ENCODE data around the gene CD109. TPM values are rescaled to one million over a fixed set of nuclear protein-coding genes. Genes with fewer than 3 reads are reported as not detected.

CD109 gene
- total RNA-seq (2012; rRNA removed) (5.0 and 7.2 TPM in 2 replicates), polyA plus RNA-seq (2012; rRNA removed) (2.6 and 3.6 TPM in 2 replicates), Bru-seq, nascent RNA (percentile 62 among the genes with signal in this experiment), BruChase-seq, experiment 1, labeled RNA remaining after a 6-hour chase (percentile 62 among the genes with signal in this experiment), BruChase-seq, experiment 2, labeled RNA remaining after a 2-hour chase (percentile 68 among the genes with signal in this experiment)
- 0.88 and 1.2 TPM in 2 replicates for polyA plus RNA-seq (2012; cell fraction: cytosol; rRNA removed)
- 0.77 and 3.6 TPM in 2 replicates for polyA plus RNA-seq (2012; cell fraction: nucleus; rRNA removed; ENCODE audit: low replicate concordance)
- long read RNA-seq, full-length matches to known transcripts, result 3 of 10 reads
- long read RNA-seq, partial matches to known transcripts, result 4 of 10 reads
- long read RNA-seq, other reads (novel, unspliced or antisense), result 3 of 10 reads

GRCh38 chr6:73695619-73696421 lies at the start of gene CD109:
Gene CD109 (plus strand): TSS chr6:73696203. CDS start chr6:73696216, 13 bp downstream.
- Histone ChIP-seq H2BK20ac (ENCODE audit: low read depth, low read length) (peak within 1 kb of the TSS; percentile 72; the same call in 1 of the 2 replicates), H2BK5ac (ENCODE audit: low read depth, low read length, poor library complexity, severe bottlenecking) (peak within 1 kb of the TSS; percentile 79), H4K8ac (ENCODE audit: low read depth in 2 of 2, low read length in 2 of 2) (peak within 1 kb of the TSS; percentile 62 to 89), H2AK5ac (ENCODE audit: low read depth, low read length) (peak within 1 kb of the TSS; percentile 15; the same call in 1 of the 2 replicates), H2BK15ac (ENCODE audit: low read depth, low read length) (peak within 1 kb of the TSS; percentile 81), H2AFZ (replicated peaks; ENCODE audit: low read length, poor library complexity) (peak within 1 kb of the TSS; percentile 95), H3K4me1 (ENCODE audit: control insufficient read depth, insufficient read depth, low read length) (peaks cover 6% of the 10 kb centered on the region), H3K56ac (ENCODE audit: extremely low read depth, insufficient read depth, low read length) (peak within 1 kb of the TSS; percentile 73), H4K20me1 (ENCODE audit: insufficient read depth, low read length) (no peaks in the 10 kb centered on the region), H2BK120ac (ENCODE audit: low read depth, low read length) (peak within 1 kb of the TSS; percentile 92), H3K18ac (ENCODE audit: low read depth, low read length) (peak within 1 kb of the TSS; percentile 90), H3K4me2 (ENCODE audit: low read depth, low read length) (peak within 1 kb of the TSS; percentile 96), H3K9me1 (ENCODE audit: insufficient read depth, low read length) (peaks cover 9% of the 10 kb centered on the region), H2AK9ac (replicated peaks; ENCODE audit: low read depth, low read length, poor library complexity) (peak within 1 kb of the TSS; percentile 35), H3K9me3 (ENCODE audit: control insufficient read depth, insufficient read depth, low read length) (no peaks in the 10 kb centered on the region), H3K14ac (replicated peaks; ENCODE audit: low read depth, low read length) (peak within 1 kb of the TSS; percentile 88), H3K9ac (ENCODE audit: low read depth, low read length) (peak within 1 kb of the TSS; percentile 79), H3K23ac (ENCODE audit: low read depth, low read length) (peak within 1 kb of the TSS; percentile 94), H3K27me3 (ENCODE audit: control insufficient read depth, insufficient read depth, low read length) (no peaks in the 10 kb centered on the region), H3K79me1 (ENCODE audit: low read depth in 1 of 2, low read length in 2 of 2) (peaks cover 15 to 36% of the 10 kb centered on the region in 2 experiments), H4K5ac (ENCODE audit: low read depth, low read length) (peak within 1 kb of the TSS; percentile 97), H4K91ac (ENCODE audit: insufficient read depth, low read depth, low read length) (peak within 1 kb of the TSS; percentile 83), H3K36me3 (ENCODE audit: control insufficient read depth, insufficient read depth, low read length) (no peaks in the 10 kb centered on the region), H3K4ac (ENCODE audit: low read depth, low read length) (peak within 1 kb of the TSS; percentile 89), H3K27ac (ENCODE audit: insufficient read depth, low read length) (peak within 1 kb of the TSS; percentile 71), H3K4me3 (ENCODE audit: insufficient read depth, low read depth, low read length) (peak within 1 kb of the TSS; percentile 74)
- DNase-seq (peak; percentile 73), ATAC-seq (ENCODE audit: low read depth) (peak; percentile 81)
- CTCF ChIA-PET, result interaction anchor here (0.7 to 1.0 kb wide), 2 partner anchors 27 to 192 kb away, joined by 3 to 5 read pairs; no protein-coding TSS in a partner anchor
- dilution Hi-C loops (cut with HindIII; ENCODE audit: low sequenced_read_pairs, unreplicated experiment) (no loop called here), intact Hi-C loops (cut with micrococcal nuclease) (no loop called here), in situ Hi-C loops (cut with MboI; ENCODE audit: low sequenced_read_pairs) (no loop called here)
- WGBS, 2 experiments (ENCODE audit: extremely low coverage in 2 of 2, insufficient read length in 1 of 2), result no CpG with 5 or more reads among the region's 61 CpGs
- BruUV-seq (replicated peaks), result no TSS peak
- POLR2A ChIA-PET (ENCODE audit: unreplicated experiment), result no interaction called here
- TF ChIP-seq BHLHE40 (IDR thresholded peaks at IDR 0.05; ENCODE audit: low read depth, low read length) (peak; percentile 13; the same call in 1 of the 2 replicates), RCOR1 (IDR thresholded peaks at IDR 0.05; ENCODE audit: insufficient replicate concordance, low read length) (no peak), FOS (IDR thresholded peaks at IDR 0.05; ENCODE audit: low read depth, low read length) (peak; percentile 46), SMC3 (IDR thresholded peaks at IDR 0.05; ENCODE audit: low read depth, low read length) (no peak), CEBPB (IDR thresholded peaks at IDR 0.05; ENCODE audit: low read depth, low read length) (no peak), RAD21 (IDR thresholded peaks at IDR 0.05; ENCODE audit: low read length) (no peak), CHD1 (IDR thresholded peaks at IDR 0.05; ENCODE audit: low read depth, low read length) (0 out of 2 replicates have a peak, but pooled peaks have one; percentile 41), RFX5 (IDR thresholded peaks at IDR 0.05; ENCODE audit: low read depth, low read length) (no peak), POLR2A (IDR thresholded peaks at IDR 0.05; ENCODE audit: low read depth, low read length) (no peak)
- TF ChIP-seq, protein P1, sequence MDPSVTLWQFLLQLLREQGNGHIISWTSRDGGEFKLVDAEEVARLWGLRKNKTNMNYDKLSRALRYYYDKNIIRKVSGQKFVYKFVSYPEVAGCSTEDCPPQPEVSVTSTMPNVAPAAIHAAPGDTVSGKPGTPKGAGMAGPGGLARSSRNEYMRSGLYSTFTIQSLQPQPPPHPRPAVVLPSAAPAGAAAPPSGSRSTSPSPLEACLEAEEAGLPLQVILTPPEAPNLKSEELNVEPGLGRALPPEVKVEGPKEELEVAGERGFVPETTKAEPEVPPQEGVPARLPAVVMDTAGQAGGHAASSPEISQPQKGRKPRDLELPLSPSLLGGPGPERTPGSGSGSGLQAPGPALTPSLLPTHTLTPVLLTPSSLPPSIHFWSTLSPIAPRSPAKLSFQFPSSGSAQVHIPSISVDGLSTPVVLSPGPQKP (IDR thresholded peaks at IDR 0.05; ENCODE audit: borderline replicate concordance, low read depth, low read length), result no peak
- TF ChIP-seq, protein P2, sequence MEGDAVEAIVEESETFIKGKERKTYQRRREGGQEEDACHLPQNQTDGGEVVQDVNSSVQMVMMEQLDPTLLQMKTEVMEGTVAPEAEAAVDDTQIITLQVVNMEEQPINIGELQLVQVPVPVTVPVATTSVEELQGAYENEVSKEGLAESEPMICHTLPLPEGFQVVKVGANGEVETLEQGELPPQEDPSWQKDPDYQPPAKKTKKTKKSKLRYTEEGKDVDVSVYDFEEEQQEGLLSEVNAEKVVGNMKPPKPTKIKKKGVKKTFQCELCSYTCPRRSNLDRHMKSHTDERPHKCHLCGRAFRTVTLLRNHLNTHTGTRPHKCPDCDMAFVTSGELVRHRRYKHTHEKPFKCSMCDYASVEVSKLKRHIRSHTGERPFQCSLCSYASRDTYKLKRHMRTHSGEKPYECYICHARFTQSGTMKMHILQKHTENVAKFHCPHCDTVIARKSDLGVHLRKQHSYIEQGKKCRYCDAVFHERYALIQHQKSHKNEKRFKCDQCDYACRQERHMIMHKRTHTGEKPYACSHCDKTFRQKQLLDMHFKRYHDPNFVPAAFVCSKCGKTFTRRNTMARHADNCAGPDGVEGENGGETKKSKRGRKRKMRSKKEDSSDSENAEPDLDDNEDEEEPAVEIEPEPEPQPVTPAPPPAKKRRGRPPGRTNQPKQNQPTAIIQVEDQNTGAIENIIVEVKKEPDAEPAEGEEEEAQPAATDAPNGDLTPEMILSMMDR (conservative IDR thresholded peaks at IDR 0.05; ENCODE audit: low read depth, low read length), result no peak
- TF ChIP-seq, protein P3, sequence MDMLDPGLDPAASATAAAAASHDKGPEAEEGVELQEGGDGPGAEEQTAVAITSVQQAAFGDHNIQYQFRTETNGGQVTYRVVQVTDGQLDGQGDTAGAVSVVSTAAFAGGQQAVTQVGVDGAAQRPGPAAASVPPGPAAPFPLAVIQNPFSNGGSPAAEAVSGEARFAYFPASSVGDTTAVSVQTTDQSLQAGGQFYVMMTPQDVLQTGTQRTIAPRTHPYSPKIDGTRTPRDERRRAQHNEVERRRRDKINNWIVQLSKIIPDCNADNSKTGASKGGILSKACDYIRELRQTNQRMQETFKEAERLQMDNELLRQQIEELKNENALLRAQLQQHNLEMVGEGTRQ (IDR thresholded peaks at IDR 0.05; ENCODE audit: low read depth, low read length), result no peak

Data from IMR-90 (cell line).